ENCODE measurements around the gene SDR9C7.

- TF ChIP-seq CTCF (IDR thresholded peaks at IDR 0.05) (no peak), POLR2A (IDR thresholded peaks at IDR 0.05) (no peak)
These were observed 1.3 kb downstream of the SDR9C7 start for GRCh38 chr12:56932867-56933266.
